Inflammatory macrophage treated with lipopolysaccharide for 4 hours (primary cell): ENCODE measurements around the gene ZMYM2.
"Not testable (repeated sequence)": the region's sequence is repeated elsewhere in the genome, so short reads cannot be mapped to it uniquely, and the experiment has no call there.

ENCODE experiments used
- DNase-seq: peaks from one replicate; pipeline ENCODE4 v3.0.0-alpha.2; 2020

ZMYM2 gene

GRCh38 chr13:19984430-19985218 lies 26.1 kb downstream of the ZMYM2 start:
- DNase-seq: peak; percentile 16

- DNase-seq: no peak
These were observed 26.7 kb downstream of the ZMYM2 start for GRCh38 chr13:19985219-19985556.

GRCh38 chr13:19991531-19991930 lies 33.0 kb downstream of the ZMYM2 start:
- DNase-seq: no peak

- DNase-seq: no peak
These were observed 34.5 kb downstream of the ZMYM2 start for GRCh38 chr13:19993024-19993423.

GRCh38 chr13:19998960-19999359 lies 40.4 kb downstream of the ZMYM2 start:
- DNase-seq: no peak

- no peak for DNase-seq
These were observed 41.6 kb downstream of the ZMYM2 start for GRCh38 chr13:20000062-20000552.

- DNase-seq: no peak
These were observed 43.1 kb downstream of the ZMYM2 start for GRCh38 chr13:20001366-20002190.

- no peak for DNase-seq
These were observed 44.3 kb downstream of the ZMYM2 start for GRCh38 chr13:20002787-20003186.

- DNase-seq: no peak
These were observed 47.7 kb downstream of the ZMYM2 start for GRCh38 chr13:20006206-20006605.

- no peak for DNase-seq
These were observed 57.2 kb downstream of the ZMYM2 start for GRCh38 chr13:20015763-20016162.

- DNase-seq: no peak
These were observed 58.3 kb downstream of the ZMYM2 start for GRCh38 chr13:20016649-20017364.

- DNase-seq: no peak
These were observed 58.8 kb downstream of the ZMYM2 start for GRCh38 chr13:20017365-20017711.

- no peak for DNase-seq
These were observed 60.5 kb downstream of the ZMYM2 start for GRCh38 chr13:20019043-20019442.

- DNase-seq: peak; percentile 20
These were observed 66.2 kb downstream of the ZMYM2 start for GRCh38 chr13:20024702-20025101.

GRCh38 chr13:20028953-20029352 lies 70.4 kb downstream of the ZMYM2 start:
- no peak for DNase-seq

- DNase-seq: no peak
These were observed 75.0 kb downstream of the ZMYM2 start for GRCh38 chr13:20033486-20033885.

- no peak for DNase-seq
These were observed 76.6 kb downstream of the ZMYM2 start for GRCh38 chr13:20035130-20035529.

- DNase-seq: no peak
These were observed 79.4 kb downstream of the ZMYM2 start for GRCh38 chr13:20037908-20038307.

- DNase-seq: not testable (repeated sequence)
These were observed 84.1 kb downstream of the ZMYM2 start for GRCh38 chr13:20042603-20043002.

GRCh38 chr13:20043207-20043925 lies 84.8 kb downstream of the ZMYM2 start:
- DNase-seq: no peak

GRCh38 chr13:20044086-20044485 lies 85.6 kb downstream of the ZMYM2 start:
- DNase-seq: no peak

- DNase-seq: no peak
These were observed 87.5 kb downstream of the ZMYM2 start for GRCh38 chr13:20045950-20046548.
